Fibroblast of lung (primary cell): ENCODE measurements around the gene SLC24A3. TPM values are rescaled to one million over a fixed set of nuclear protein-coding genes. Genes with fewer than 3 reads are reported as not detected.

Experiments
- DNase-seq, 2 donors: peaks; one replicate each; pipeline versions ENCODE4 v3.0.0 to v3.0.0-alpha.2; 2010; ENCODE audit warnings: low read depth in 2 of 2
- H2AFZ ChIP-seq: 2 replicates; pipeline ENCODE4 v1.5.1; 2012; ENCODE audit warnings: low read length, control low read depth, inconsistent platforms
- H3K27ac ChIP-seq: 2 replicates; pipeline ENCODE4 v1.5.1; 2011; ENCODE audit warnings: low read length, control low read depth; ENCODE audit not compliant: insufficient read depth
- H3K27me3 ChIP-seq: 2 replicates; pipeline ENCODE4 v1.5.1; 2011; ENCODE audit warnings: mild to moderate bottlenecking, low read length; ENCODE audit not compliant: control insufficient read depth, insufficient read depth
- H3K36me3 ChIP-seq: 2 replicates; pipeline ENCODE4 v1.5.1; 2011; ENCODE audit warnings: low read length; ENCODE audit not compliant: control insufficient read depth, insufficient read depth
- H3K4me1 ChIP-seq: 2 replicates; pipeline ENCODE4 v1.5.1; 2011; ENCODE audit warnings: low read length; ENCODE audit not compliant: control insufficient read depth, insufficient read depth; ENCODE audit errors: extremely low read depth
- H3K4me2 ChIP-seq: 2 replicates; pipeline ENCODE4 v1.5.1; 2011; ENCODE audit warnings: low read length, control low read depth; ENCODE audit not compliant: insufficient read depth; ENCODE audit errors: extremely low read depth
- H3K4me3 ChIP-seq, 4 experiments: fragments of 200-600 bp in 1 of 4; sonication (generic) in 1 of 4; replicated peaks in 1 of 4; 2 replicates each; pipeline ENCODE4 v1.5.1; 2011 to 2016; ENCODE audit warnings: low read length in 4 of 4, low read depth in 3 of 4, mild to moderate bottlenecking in 3 of 4, control low read depth in 2 of 4, inconsistent platforms in 1 of 4, mixed read lengths in 1 of 4; ENCODE audit not compliant: insufficient read depth in 1 of 4; ENCODE audit errors: control extremely low read depth in 1 of 4
- H3K79me2 ChIP-seq: 2 replicates; pipeline ENCODE4 v1.5.1; 2012; ENCODE audit warnings: mild to moderate bottlenecking, low read length, inconsistent platforms; ENCODE audit not compliant: control insufficient read depth, insufficient read depth
- H3K9ac ChIP-seq: 2 replicates; pipeline ENCODE4 v1.5.1; 2011; ENCODE audit warnings: mild to moderate bottlenecking, low read length, control low read depth; ENCODE audit not compliant: insufficient read depth
- H3K9me3 ChIP-seq: 2 replicates; pipeline ENCODE4 v1.5.1; 2012; ENCODE audit warnings: low read depth, low read length; ENCODE audit not compliant: control insufficient read depth, insufficient read depth
- H4K20me1 ChIP-seq: 2 replicates; pipeline ENCODE4 v1.5.1; 2011; ENCODE audit warnings: low read length; ENCODE audit not compliant: control insufficient read depth, insufficient read depth; ENCODE audit errors: extremely low read depth
- CTCF ChIP-seq, 2 donors: IDR thresholded peaks in 1 of 2; conservative IDR thresholded peaks in 1 of 2; 1 replicate in 1 of 2; 2 replicates in 1 of 2; pipeline ENCODE4 v1.5.1; 2011 to 2012; ENCODE audit warnings: low read length in 2 of 2, control low read depth in 1 of 2, inconsistent platforms in 1 of 2, low read depth in 1 of 2, mild to moderate bottlenecking in 1 of 2
- EZH2 ChIP-seq: IDR thresholded peaks from 2 replicates; pipeline ENCODE4 v1.5.1; 2012; ENCODE audit warnings: low read length, control low read depth, mild to moderate bottlenecking; ENCODE audit errors: missing control alignments
- polyA plus RNA-seq, 2 donors: library from polyadenylated mRNA; depleted of rRNA in 1 of 2; stranded (reverse) in 1 of 2; unstranded in 1 of 2; fragments of >200 nt; gene quantifications; 2 replicates each; pipeline ENCODE4 v1.2.1, GENCODE V29; 2011 to 2012; ENCODE audit warnings: missing spikeins in 1 of 2
- total RNA-seq: library from RNA; depleted of rRNA; stranded (reverse); fragments of >200 nt; gene quantifications from 2 replicates; pipeline ENCODE4 v1.2.1, GENCODE V29; 2014

Gene SLC24A3
- total and polyA plus RNA-seq, 2 donors (not counting 1 experiment from before 2014, with no cell fraction given), result 0.03 to 1.8 TPM

GRCh38 chr20:19351542-19351941 is 139.1 kb downstream of the SLC24A3 start:
- H3K36me3 ChIP-seq, result no peaks in the 10 kb centered on the region
- no peak overlapping the region for H2AFZ ChIP-seq
- H3K9me3 ChIP-seq, result no peaks in the 10 kb centered on the region
- H3K4me2 ChIP-seq, result no peak overlapping the region
- no peaks in the 10 kb centered on the region for H3K27me3 ChIP-seq
- no peak overlapping the region for H3K9ac ChIP-seq
- TF ChIP-seq EZH2, result no peak
- no peak overlapping the region for H3K4me3 ChIP-seq
- DNase-seq, result no peak
- H3K79me2 ChIP-seq, result no peaks in the 10 kb centered on the region
- H4K20me1 ChIP-seq, result no peaks in the 10 kb centered on the region
- no peak overlapping the region for H3K27ac ChIP-seq
- H3K4me1 ChIP-seq, result no peaks in the 10 kb centered on the region

GRCh38 chr20:19354950-19355349 is 142.5 kb downstream of the SLC24A3 start:
- TF ChIP-seq CTCF (conservative IDR thresholded peaks at IDR 0.05 in 1 of 2, IDR thresholded peaks at IDR 0.05 in 1 of 2; ENCODE audit: low read depth in 1 of 2, low read length in 2 of 2) (no peak), EZH2 (no peak)
- H3K36me3 ChIP-seq, result no peaks in the 10 kb centered on the region

DNA sequence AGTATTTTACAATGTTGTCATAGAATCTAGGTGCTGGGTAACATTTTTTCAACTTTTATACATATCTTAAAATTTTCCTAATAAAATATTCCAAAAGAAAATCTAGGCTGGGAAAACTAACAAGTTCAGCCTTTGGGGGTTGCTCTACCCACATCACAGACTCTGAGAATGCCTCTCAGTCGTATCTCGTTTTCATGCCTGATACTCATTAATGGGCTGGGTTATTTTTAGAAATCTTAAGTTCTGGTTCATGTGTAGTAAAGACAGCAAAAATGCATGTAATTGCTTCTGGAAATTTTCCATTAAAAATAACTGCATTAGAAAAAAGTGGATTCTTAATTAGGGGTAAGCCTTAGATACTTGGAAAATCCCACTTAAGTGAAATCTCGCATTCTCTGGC is 149.3 kb downstream of the SLC24A3 start:
- H3K4me2 ChIP-seq, result no peak overlapping the region
- H2AFZ ChIP-seq, result no peak overlapping the region
- no peaks in the 10 kb centered on the region for H4K20me1 ChIP-seq
- no peak overlapping the region for H3K4me3 ChIP-seq
- DNase-seq, result no peak
- H3K27ac ChIP-seq, result no peak overlapping the region
- no peaks in the 10 kb centered on the region for H3K9me3 ChIP-seq
- H3K4me1 ChIP-seq, result no peaks in the 10 kb centered on the region
- H3K9ac ChIP-seq, result no peak overlapping the region
- no peaks in the 10 kb centered on the region for H3K36me3 ChIP-seq
- no peak for TF ChIP-seq EZH2
- no peak for TF ChIP-seq CTCF (conservative IDR thresholded peaks at IDR 0.05 in 1 of 2, IDR thresholded peaks at IDR 0.05 in 1 of 2; ENCODE audit: low read depth in 1 of 2, low read length in 2 of 2)
- no peaks in the 10 kb centered on the region for H3K79me2 ChIP-seq
- no peaks in the 10 kb centered on the region for H3K27me3 ChIP-seq

More at GRCh38 chr20:19354950-19355349, 142.5 kb downstream of the SLC24A3 start:
- H3K4me1 ChIP-seq, result no peaks in the 10 kb centered on the region
- no peak overlapping the region for H3K27ac ChIP-seq
- H3K9ac ChIP-seq, result no peak overlapping the region
- no peak overlapping the region for H3K4me2 ChIP-seq
- H3K27me3 ChIP-seq, result no peaks in the 10 kb centered on the region
- no peaks in the 10 kb centered on the region for H3K79me2 ChIP-seq
- no peak overlapping the region for H2AFZ ChIP-seq
- H3K9me3 ChIP-seq, result no peaks in the 10 kb centered on the region
- no peaks in the 10 kb centered on the region for H4K20me1 ChIP-seq
- DNase-seq, result no peak
- no peak overlapping the region for H3K4me3 ChIP-seq
